ENCODE data around the gene RETREG3.

- TF ChIP-seq ETS2 (tag; IDR thresholded peaks at IDR 0.05; ENCODE audit: borderline replicate concordance, poor library complexity, severe bottlenecking) (no peak), ZNF23 (CRISPR knock-in tag; IDR thresholded peaks at IDR 0.05) (no peak), TEAD1 (CRISPR knock-in tag; IDR thresholded peaks at IDR 0.05) (no peak), TAF1 (IDR thresholded peaks at IDR 0.05; ENCODE audit: control insufficient read depth, extremely low read depth, insufficient read depth, low read length, severe bottlenecking) (peak; percentile 89), CTCF (IDR thresholded peaks at IDR 0.05 in 2 of 3, conservative IDR thresholded peaks at IDR 0.05 in 1 of 3; ENCODE audit: insufficient read depth in 2 of 3, low read depth in 1 of 3, low read length in 3 of 3) (peak; percentile 59 to 68 (median 62)), POLR2A (conservative IDR thresholded peaks at IDR 0.05) (peak; percentile 92), EZH2 (IDR thresholded peaks at IDR 0.05; ENCODE audit: borderline replicate concordance, low read depth, low read length) (no peak), ELK1 (CRISPR knock-in tag; IDR thresholded peaks at IDR 0.05) (no peak), FOS (IDR thresholded peaks at IDR 0.05; ENCODE audit: extremely low read depth, insufficient read length) (peak; percentile 79), TEAD2 (tag; IDR thresholded peaks at IDR 0.05) (no peak), SAP30 (IDR thresholded peaks at IDR 0.05; ENCODE audit: borderline replicate concordance, insufficient read depth, low read depth, low read length, poor library complexity, severe bottlenecking) (peak; percentile 72), JUN (IDR thresholded peaks at IDR 0.05; ENCODE audit: borderline replicate concordance, low read depth, low read length) (peak; percentile 30; the same call in 1 of the 2 replicates), JUN (CRISPR knock-in tag; IDR thresholded peaks at IDR 0.05; ENCODE audit: borderline replicate concordance) (no peak)
- TF ChIP-seq, protein P1, sequence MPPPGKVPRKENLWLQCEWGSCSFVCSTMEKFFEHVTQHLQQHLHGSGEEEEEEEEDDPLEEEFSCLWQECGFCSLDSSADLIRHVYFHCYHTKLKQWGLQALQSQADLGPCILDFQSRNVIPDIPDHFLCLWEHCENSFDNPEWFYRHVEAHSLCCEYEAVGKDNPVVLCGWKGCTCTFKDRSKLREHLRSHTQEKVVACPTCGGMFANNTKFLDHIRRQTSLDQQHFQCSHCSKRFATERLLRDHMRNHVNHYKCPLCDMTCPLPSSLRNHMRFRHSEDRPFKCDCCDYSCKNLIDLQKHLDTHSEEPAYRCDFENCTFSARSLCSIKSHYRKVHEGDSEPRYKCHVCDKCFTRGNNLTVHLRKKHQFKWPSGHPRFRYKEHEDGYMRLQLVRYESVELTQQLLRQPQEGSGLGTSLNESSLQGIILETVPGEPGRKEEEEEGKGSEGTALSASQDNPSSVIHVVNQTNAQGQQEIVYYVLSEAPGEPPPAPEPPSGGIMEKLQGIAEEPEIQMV (tag; conservative IDR thresholded peaks at IDR 0.05; ENCODE audit: low read depth) = no peak
Observed at GRCh38 chr17:42577532-42578281, 31.5 kb downstream of the RETREG3 start, which contains the start of gene PSMC3IP.
